ENCODE data around the gene EFNA1. TPM values are rescaled to one million over a fixed set of nuclear protein-coding genes. Genes with fewer than 3 reads are reported as not detected.
"Not testable (repeated sequence)": the region's sequence is repeated elsewhere in the genome, so short reads cannot be mapped to it uniquely, and the experiment has no call there.

EFNA1 gene
- polyA plus RNA-seq, 1 donor, result 20.6 TPM

DNA sequence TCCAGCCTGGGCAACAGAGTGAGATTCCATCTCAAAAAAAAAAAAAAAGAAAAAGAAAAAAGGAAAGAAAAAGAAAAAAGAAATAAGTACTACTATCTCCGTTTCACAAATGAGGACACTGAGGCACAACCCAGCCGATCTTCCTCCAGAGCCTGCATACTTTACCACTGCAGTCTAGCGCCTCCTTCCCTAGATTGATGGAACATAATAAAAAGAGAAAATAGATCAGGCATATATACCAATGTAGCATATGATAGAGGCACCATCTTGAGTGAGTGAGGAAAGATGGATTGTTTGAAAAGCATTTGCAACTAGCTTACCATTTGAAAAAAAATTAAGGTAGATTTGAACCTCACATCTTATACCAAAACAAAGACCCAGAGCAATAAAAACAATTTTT lies 17.8 kb downstream of the EFNA1 start:
- no peak for DNase-seq (ENCODE audit: low read depth)

DNA sequence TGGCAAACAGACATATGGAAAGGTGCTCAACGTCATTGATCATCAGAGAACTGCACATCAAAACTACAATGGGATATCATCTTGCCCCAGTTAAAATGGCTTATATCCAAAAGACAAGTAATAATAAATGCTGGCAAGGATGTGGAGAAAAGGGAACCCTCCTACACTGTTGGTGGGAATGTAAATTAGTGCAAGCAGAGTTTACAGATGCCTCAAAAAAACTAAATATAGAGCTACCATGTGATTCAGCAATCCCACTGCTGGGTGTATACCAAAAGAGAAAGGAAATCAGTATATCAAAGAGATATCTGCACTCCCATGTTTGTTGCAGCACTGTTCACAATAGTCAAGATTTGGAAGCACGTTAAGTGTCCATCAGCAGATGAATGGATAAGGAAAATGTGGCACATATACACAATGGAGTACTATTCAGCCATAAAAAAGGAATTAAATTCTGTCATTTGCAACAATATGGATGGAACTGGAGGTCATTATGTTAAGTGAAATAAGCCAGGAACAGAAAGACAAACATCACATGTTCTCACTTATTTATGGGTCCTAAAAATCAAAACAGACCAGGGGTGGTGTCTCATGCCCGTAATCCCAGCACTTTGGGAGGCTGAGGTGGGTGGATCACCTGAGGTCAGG lies 28.4 kb downstream of the EFNA1 start:
- DNase-seq (ENCODE audit: low read depth), result not testable (repeated sequence)

DNA sequence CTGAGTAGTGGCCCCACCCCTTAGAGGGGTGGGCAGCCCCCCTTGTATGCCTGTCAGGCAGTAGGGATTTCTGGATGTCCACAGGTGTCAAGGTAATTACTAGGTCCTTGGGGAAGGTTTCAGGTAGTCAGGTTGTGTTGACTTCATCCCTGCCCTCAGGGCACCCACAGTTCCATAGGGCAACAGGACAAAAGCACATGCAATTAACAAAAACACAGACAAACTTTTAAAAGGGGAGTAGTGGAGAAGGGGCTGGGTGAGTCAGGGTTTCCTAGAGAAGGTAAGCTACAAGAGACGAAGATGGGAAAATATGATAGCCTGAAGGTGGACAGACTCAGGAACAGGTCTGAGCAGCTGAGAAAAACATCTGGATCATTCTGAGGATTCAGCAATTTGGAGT lies 31.3 kb downstream of the EFNA1 start:
- no peak for DNase-seq (ENCODE audit: low read depth)

DNA sequence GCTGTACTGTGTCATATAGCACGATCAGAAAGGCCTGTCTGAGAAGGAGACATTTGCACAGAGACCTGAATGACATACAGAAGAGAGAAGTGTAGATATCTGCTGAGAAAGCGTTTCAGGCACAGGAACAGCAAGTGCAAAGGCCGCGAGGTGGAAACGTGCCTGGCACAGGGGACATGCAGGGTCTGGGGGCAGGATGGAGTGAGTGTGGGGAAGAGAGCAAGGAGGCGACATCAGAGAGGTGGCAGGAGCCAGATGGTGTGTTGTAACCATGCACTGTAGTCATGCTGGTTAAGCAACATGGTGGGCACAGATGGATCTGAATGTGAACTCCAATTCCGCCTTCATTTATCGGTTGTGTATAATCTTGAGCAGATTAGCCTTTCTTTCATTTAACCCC lies 32.5 kb downstream of the EFNA1 start:
- no peak for DNase-seq (ENCODE audit: low read depth)

DNA sequence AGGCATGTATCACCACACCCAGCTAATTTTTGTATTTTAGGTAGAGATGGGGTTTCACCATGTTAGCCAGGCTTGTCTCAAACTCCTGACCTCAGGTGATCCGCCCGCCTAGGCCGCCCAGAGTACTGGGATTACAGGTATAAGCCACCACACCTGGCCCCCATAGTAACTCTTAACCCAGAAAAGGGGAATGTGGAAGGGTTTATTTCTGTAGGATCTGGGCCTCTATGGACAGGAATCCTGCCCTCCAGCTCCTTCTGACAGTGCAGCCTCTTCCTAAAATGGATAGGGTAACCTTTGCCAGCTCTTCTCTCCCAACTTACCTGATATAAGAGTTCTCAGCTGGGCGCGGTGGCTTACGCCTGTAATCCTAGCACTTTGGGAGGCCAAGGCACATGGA lies 35.0 kb downstream of the EFNA1 start:
- DNase-seq (ENCODE audit: low read depth), result not testable (repeated sequence)

DNA sequence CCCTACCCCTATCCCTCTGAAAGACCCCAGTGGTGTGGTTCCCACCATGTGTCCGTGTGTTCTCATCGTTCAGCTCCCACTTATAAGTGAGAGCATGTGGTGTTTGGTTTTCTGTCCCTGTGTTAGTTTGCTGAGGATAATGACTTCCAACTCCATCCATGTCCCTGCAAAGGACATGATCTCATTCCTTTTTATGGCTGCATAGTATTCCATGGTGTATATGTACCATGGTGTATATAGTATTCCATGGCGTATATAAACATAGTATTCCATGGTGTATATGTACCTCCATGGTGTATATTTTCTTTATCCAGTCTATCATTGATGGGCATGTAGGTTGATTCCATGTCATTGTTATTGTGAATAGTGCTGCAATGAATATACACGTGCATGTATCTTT lies 36.1 kb downstream of the EFNA1 start:
- DNase-seq (ENCODE audit: low read depth), result not testable (repeated sequence)

DNA sequence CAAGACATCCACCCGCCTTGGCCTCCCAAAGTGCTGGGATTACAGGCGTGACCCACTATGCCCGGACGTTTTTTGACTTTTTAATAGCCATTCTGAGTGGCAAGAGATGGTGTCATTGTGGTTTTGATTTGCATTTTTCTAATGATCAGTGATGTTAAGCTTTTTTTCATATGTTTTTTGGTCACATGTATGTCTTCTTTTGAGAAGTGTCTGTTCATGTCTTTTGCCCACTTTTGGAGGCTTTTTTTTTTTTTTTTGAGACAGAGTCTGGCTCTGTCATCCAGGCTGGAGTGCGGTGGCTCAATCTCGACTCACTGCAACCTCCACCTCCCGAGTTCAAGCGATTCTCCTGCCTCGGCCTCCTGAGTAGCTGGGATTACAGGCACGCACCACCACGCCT lies 36.9 kb downstream of the EFNA1 start:
- DNase-seq (ENCODE audit: low read depth), result not testable (repeated sequence)

DNA sequence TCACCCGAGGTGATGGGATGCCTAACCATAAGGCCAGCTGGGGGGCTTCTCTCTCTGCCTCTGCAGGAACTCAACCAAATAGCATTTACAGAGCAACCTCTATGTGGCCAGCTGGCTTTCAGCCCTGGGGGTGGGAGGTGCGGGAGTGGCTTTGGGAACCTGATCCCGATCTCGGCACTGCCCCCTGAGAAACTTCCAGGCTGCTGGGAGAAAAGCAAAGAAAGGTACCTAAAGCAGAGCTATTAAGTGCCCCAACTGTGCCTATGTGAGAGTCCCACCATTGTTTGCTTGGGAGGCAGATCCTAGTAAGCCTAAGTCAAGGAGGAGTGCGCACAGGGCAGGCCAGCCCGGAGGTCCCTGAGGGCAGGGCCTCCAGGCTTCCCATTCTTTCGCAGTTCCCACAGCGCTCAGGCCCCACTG lies 38.4 kb downstream of the EFNA1 start:
- no peak for DNase-seq (ENCODE audit: low read depth)

DNA sequence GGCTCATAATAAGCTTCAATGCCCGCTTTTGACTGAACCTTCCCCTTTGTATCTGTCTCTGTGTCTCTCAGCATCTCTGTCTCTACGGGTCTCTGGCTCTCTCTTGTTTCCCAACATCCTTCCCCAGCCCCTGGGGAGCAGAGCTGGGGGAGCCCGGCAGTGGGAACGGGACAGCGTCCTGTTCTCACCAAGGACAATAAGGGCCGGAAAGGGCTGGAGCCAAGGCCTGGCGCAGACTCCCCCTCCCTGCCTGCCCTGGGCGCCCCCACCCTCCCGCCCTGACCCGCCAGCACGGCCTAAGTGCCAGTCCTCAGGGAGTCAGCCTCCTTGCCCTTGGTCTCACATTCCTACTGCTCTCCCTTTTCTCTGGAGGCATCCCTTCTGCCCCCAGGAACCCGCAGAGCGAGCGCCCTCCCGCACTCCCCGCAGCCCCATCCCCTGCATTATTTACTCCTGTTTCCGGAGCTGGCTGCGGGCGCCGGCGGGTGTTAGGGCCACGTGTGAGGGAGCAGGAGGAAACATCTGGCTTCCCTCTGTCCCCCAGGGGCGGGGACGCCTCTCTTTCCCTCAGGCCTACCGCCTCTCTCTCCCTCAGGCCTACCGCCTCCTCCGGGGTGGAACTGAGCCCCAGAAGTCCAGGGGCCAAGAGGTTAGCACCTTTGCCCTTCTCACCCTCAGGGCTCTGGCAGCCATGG lies 38.9 kb downstream of the EFNA1 start:
- DNase-seq (ENCODE audit: low read depth), result no peak

DNA sequence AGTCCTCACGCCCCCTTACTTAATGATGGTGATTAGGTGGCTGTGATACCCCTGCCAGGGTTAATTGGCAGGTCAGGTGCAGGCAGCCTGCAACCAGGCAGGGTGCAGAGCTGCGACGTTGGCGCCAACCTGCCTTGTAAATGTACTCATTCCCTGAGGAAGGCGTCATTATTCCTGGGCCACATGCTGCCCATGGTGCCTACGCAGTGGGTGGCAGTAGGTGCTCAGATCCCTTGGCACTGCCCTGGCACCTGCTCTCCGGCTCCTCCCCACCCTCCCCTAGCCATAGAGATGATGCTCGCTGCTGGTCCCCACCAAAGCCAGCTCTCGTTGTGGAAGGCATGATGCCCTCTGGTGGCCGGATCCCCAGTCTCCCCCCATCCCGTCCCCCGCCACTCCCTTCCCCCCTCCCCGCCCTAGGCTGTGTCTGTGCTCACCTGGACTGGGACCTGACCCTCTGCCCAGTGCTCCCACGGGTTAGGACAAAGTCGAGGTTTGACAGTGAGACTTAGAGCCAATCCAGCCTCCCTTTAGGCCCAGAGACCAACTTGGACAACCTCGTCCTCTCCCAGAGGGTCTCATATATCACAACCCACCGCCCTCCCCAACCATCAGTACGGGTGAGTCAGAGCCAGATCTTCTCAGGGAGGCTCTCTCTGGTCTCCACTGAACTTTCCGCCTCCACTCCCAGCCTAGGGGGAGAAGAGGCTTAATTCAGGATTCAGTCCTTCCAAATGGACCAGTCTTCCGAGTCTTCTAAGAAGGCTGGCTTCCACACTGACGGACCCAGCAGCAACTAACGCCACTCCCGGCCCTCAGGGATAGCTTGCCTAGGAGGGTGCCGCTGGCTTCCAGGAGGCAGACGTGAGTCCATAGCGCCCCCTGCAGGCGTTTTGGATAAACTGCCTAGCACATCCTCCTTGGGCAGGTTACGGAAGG lies 39.8 kb downstream of the EFNA1 start:
- no peak for DNase-seq (ENCODE audit: low read depth)

DNA sequence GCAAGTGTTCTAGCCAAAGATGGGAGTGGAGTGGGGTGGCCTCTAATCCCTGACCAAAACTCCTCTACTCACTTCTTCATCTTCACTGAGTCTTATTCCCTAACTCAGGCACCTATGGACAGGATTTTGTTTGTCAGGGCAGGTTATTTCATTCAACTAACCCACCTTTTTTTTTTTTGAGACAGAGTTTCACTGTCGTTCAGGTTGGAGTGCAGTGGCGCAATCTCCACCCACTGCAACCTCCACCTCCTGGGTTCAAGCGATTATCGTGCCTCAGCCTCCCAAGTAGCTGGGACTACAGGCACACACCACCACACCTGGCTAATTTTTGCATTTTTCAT lies 40.4 kb downstream of the EFNA1 start:
- not testable (repeated sequence) for DNase-seq (ENCODE audit: low read depth)

DNA sequence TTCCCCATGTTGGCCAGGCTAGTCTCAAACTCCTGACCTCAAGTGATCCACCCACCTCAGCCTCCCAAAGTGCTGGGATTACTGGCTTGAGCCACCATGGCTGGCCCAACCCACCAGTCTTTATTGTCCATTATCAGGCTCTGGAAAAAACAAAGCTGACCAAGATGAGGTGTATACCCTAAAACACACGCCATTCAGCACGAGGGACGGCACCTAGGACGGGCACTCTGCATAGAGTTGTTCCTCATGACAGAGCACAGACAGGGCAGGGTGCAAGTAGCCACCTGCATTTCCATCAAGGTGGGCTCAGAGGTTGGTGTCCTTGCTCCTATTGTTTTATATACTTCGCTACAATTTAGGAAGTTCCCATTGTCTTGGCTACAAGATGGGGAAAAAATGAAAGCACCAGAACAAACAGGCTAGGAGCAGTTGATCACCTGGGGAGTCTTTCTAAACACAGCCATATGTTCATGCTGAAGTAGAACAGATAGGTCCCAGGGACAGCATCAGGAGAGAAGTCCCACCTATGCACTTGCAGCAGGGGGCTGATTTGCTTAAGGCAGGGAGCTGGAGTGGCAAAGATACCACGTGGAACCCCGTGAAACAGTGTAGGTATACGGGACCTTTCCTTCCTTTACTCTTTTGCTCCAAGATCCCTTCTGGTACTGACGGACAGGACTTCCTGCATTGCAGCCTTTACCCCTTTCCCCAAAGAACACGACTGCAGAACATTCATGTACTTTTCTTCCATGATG lies 41.0 kb downstream of the EFNA1 start:
- DNase-seq (ENCODE audit: low read depth), result no peak

DNA sequence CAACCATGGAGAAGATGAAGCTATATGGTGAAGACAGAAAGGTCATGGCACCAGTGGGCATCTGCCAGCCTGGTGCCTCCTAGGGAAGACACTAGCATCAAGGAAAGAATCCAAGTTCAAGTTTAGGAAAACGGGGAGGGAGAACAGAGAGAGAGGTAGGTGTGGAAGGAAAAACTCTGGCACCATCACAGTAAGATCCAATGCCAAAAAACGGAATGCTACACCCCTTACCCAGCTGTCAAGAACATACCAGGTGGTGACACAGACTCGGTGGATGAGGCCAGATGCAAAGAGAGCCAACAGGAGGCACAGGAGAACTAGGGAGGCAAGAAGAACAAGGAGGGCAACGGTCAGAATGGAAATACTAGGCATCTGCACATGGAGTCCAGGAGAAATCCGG lies 41.9 kb downstream of the EFNA1 start:
- no peak for DNase-seq (ENCODE audit: low read depth)

DNA sequence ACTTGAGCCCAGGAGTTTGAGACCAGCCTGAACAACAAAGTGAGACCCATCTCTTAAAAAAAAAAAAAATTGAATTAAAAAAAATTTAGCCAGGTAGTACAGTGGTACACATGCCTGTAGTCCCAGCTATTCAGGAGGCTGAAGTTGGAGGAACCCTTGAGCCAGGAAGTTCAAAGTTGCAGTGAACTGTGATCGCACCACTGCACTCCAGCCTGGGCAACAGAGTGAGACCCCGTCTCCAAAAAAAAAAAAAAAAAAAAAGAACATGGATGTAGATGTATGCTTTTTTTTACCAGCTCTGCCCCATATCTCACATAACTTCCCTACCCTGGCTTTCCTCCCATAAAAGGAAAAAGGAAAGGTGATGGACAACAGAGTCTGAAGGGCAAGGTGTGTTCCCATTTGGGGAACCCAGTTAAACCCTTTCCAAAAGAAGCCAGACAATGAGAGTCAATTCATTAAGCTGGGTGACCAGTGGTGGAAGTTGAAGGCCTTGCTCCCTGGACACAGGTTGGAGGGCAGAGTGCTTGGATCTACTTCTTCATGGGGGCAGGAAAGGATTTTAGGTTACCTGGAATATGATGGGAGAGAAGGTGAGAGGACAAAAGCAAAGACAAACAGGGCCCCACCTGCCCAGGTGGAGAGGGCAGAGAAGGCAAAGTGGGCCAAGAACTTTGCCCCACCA lies 42.6 kb downstream of the EFNA1 start:
- DNase-seq (ENCODE audit: low read depth), result no peak

DNA sequence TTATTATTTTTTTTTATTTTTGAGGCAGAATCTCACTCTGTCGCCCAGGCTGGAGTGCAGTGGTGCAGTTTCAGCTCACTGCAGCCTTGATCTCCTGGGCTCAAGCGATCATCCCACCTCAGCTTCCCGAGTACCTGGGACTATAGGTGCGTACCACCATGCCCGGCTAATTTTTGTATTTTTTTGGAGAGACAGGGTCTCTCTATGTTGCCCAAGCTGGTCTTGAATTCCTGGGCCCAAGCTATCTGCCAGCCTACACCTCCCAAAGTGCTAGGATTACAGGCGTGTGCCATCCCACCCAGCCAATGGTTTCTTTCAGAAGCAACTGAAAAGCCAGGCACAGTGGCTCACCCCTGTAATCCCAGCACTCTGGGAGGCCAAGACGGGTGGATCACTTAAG lies 43.1 kb downstream of the EFNA1 start:
- DNase-seq (ENCODE audit: low read depth), result no peak

DNA sequence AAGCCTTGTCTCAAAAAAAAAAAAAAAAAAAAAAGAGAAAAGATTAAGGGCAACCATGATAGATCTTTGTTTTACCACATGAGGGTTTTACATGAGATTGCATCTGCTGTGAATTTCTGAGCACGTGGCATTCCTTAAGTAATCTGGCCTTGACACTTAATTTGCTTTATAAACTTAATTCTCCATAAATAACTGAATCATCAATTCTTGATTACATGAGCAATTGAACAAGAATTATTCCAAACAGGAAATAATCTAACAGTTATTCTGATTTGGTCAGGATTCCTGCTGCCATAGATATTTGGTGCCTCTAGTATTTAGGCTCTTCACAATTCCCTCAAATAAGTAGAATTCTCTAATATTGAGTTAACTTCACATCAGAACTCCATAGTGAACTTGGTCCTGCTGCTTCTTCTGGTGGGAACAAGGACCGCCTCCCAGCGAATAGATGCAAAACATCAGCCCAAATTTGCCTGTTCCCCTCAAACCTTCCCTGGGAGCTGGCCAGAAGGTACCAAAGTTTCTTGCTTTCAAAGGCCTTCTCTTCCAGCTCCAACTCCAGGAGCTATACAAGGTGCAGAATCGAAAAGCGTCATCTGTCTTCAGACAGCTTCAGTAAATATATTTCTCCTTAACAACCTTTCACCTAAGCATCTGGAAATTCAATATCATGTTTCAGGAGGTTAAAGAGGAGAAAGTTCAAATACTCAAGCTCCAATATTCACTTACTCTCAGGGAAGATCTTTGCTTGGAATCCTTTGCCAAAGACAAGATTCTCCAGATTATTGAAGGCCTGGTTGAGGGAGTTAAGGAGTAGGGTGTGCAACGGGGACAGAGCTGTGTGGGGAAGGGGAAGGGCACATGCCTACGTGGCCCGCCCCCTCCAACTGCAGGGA lies 44.4 kb downstream of the EFNA1 start:
- no peak for DNase-seq (ENCODE audit: low read depth)

DNA sequence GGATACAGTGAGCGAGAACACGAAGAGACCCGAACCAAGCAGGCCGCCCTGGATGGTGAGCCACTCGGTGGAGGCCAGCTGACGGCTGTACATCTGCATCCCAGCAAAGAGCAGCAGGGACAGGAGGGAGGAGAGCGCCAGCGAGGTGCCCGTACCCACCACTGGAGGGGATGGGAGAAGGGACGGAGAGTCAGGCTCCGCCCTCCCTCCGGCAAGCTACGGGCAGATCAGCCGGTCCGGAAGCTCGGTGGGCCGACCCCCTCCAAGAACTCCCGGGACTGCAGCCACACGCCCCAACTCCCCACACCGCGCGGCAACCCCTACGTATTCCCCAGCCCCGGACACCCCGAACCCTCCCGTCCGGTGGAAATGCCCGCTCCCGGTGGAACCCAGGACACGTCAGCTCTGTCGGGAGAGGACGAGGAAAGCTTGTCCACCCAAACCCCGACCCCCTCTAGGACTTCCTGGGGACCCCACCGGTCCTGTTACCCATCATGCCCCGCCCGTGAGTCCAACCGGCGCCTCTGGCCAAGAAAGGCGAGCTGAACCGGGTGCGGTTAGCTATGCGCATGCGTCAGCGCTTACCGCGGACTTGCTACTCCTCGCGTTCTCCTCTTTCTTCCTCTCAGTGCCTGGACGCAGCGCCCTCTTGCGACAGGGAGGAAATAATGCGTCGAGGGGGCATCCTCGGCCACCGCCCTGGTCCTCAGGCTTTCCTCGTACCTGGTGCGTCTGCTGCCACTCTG lies 45.2 kb downstream of the EFNA1 start, which contains the start of gene KRTCAP2:
Gene KRTCAP2 (minus strand): TSS at position 573 of the 746 bp plus-strand sequence. CDS start 80 bp downstream, at position 493.
- DNase-seq (ENCODE audit: low read depth), result peak; percentile 94

DNA sequence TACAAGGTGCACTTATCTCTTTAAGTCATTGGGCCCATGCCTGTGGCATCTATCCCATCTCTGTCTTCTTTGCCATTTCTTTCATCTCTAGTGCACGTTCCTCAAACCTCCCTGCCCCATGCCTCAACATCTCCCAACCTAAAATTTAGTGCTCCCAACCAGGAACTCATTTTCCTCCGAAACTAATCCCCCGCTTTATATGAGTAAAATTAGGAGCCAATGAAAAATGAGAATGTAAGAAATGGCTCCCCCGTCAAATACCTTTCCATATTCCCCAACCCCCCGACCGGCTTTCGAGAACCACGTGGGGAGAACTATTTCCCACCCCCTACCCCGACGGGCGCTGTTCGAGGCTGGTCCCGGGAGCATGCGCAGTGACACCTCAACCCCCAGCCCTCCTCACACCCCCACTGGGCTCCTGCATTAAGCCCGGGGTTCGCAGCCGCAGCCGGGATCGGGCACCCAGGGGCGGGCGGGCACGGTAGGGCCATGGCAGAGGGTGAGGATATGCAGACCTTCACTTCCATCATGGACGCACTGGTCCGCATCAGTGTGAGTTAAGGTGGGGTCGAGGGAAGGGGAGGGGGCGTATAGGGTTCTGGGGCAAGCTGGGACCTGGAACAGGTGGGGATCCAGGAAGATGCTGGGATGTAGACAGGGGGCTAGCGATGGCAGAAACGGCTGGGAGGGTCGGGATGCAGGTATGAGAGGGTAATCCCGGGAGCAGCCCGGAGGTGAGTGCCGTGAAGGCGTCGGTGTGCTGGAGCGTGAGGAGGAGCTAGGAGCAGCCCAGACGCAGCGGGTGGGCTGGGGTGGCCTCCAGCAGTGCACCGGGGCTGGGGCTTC lies 46.0 kb downstream of the EFNA1 start, which contains the start of gene TRIM46:
Gene TRIM46 (plus strand): TSS at position 372 of the 846 bp plus-strand sequence. CDS start 118 bp downstream, at position 490.
- DNase-seq (ENCODE audit: low read depth), result no peak

Measured in forelimb muscle (tissue), 1 donor.